IPS DF 19.7 (cell line): Measurements from ENCODE around the gene PCDHGB1.
A peak's percentile ranks its signal among the peaks of the same experiment; 100 is the strongest.
"Not testable (repeated sequence)": the region's sequence is repeated elsewhere in the genome, so short reads cannot be mapped to it uniquely, and the experiment has no call there.

Experiments
- DNase-seq: peaks from one replicate; pipeline ENCODE4 v3.0.0-alpha.2; 2013; ENCODE audit warnings: low read depth, low spot score

The PCDHGB1 gene

GRCh38 chr5:141349917-141350619 is at the start of gene PCDHGB1:
TSS of gene PCDHGB1 (plus strand) at chr5:141350099. CDS start at chr5:141350261, 162 bp downstream.
- no peak for DNase-seq

GRCh38 chr5:141303756-141304155 is 46.1 kb upstream of the PCDHGB1 start, which contains the start of gene SLC25A2:
TSS of gene SLC25A2 (minus strand) at chr5:141304049. CDS start at chr5:141303865, 184 bp downstream.
- no peak for DNase-seq

- no peak for DNase-seq
Observed at GRCh38 chr5:141306630-141307029, 43.3 kb upstream of the PCDHGB1 start.

- no peak for DNase-seq
Observed at GRCh38 chr5:141313711-141314110, 36.2 kb upstream of the PCDHGB1 start.

GRCh38 chr5:141316963-141317362 is 32.9 kb upstream of the PCDHGB1 start:
- DNase-seq, result not testable (repeated sequence)

- DNase-seq, result no peak
Observed at GRCh38 chr5:141319202-141319601, 30.7 kb upstream of the PCDHGB1 start.

- no peak for DNase-seq
Observed at GRCh38 chr5:141319699-141320098, 30.2 kb upstream of the PCDHGB1 start.

- DNase-seq, result peak; percentile 82
Observed at GRCh38 chr5:141320225-141321169, 29.4 kb upstream of the PCDHGB1 start, which contains the start of gene TAF7. TSS of gene TAF7 (minus strand) at chr5:141320784. CDS start at chr5:141320044, 740 bp downstream.

GRCh38 chr5:141322261-141322660 is 27.6 kb upstream of the PCDHGB1 start:
- DNase-seq, result no peak

GRCh38 chr5:141326088-141326854 is 23.6 kb upstream of the PCDHGB1 start:
- no peak for DNase-seq

GRCh38 chr5:141328231-141328630 is 21.7 kb upstream of the PCDHGB1 start:
- no peak for DNase-seq

- DNase-seq, result no peak
Observed at GRCh38 chr5:141330299-141331080, 19.4 kb upstream of the PCDHGB1 start, which contains the start of gene PCDHGA1. TSS of gene PCDHGA1 (plus strand) at chr5:141330514.

- DNase-seq, result not testable (repeated sequence)
Observed at GRCh38 chr5:141332571-141332970, 17.3 kb upstream of the PCDHGB1 start.

GRCh38 chr5:141338538-141339306 is 11.2 kb upstream of the PCDHGB1 start, which contains the start of gene PCDHGA2:
TSS of gene PCDHGA2 (plus strand) at chr5:141338760.
- DNase-seq, result no peak

GRCh38 chr5:141340781-141341354 is 9.0 kb upstream of the PCDHGB1 start:
- not testable (repeated sequence) for DNase-seq

GRCh38 chr5:141342773-141343172 is 7.1 kb upstream of the PCDHGB1 start:
- DNase-seq, result no peak

GRCh38 chr5:141343242-141343952 is 6.5 kb upstream of the PCDHGB1 start, which contains the start of gene PCDHGA3:
TSS of gene PCDHGA3 (plus strand) at chr5:141343829. CDS start at chr5:141344034, 205 bp downstream.
- no peak for DNase-seq

GRCh38 chr5:141343953-141344463 is 5.9 kb upstream of the PCDHGB1 start:
- no peak for DNase-seq
